GM10266 (cell line): Measurements from ENCODE around the gene SLIT3.

Experiments used
- DNase-seq: peaks from one replicate; pipeline ENCODE4 v3.0.0; 2012; ENCODE audit errors: extremely low spot score
- TF ChIP-seq, protein P1 (sequence below): IDR thresholded peaks from 2 replicates; pipeline ENCODE4 v1.5.1; 2012; ENCODE audit warnings: mild to moderate bottlenecking, low read depth; ENCODE audit not compliant: control insufficient read depth, insufficient read depth; ENCODE audit errors: missing control alignments

SLIT3 gene

DNA sequence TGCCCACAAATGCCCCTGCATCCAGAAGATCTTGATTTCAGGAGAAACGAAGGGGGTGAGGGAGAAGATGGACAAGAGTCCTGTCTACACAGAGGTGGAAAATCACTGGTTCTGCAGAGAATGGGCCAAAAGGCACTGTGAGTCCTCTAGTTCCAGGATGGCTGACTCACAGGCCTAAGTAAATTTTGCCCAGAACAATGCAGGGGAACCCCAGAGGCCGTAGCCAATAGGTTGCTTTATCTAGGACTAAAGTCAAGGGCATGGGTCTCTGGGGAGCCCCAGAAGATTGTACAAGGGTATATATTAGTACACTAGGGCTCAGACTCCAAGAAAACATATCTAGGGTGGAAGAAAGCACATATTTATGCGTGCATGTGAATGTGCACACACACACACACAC, 98.0 kb downstream of the SLIT3 start:
- TF ChIP-seq, protein P1, sequence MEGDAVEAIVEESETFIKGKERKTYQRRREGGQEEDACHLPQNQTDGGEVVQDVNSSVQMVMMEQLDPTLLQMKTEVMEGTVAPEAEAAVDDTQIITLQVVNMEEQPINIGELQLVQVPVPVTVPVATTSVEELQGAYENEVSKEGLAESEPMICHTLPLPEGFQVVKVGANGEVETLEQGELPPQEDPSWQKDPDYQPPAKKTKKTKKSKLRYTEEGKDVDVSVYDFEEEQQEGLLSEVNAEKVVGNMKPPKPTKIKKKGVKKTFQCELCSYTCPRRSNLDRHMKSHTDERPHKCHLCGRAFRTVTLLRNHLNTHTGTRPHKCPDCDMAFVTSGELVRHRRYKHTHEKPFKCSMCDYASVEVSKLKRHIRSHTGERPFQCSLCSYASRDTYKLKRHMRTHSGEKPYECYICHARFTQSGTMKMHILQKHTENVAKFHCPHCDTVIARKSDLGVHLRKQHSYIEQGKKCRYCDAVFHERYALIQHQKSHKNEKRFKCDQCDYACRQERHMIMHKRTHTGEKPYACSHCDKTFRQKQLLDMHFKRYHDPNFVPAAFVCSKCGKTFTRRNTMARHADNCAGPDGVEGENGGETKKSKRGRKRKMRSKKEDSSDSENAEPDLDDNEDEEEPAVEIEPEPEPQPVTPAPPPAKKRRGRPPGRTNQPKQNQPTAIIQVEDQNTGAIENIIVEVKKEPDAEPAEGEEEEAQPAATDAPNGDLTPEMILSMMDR, result no peak

DNA sequence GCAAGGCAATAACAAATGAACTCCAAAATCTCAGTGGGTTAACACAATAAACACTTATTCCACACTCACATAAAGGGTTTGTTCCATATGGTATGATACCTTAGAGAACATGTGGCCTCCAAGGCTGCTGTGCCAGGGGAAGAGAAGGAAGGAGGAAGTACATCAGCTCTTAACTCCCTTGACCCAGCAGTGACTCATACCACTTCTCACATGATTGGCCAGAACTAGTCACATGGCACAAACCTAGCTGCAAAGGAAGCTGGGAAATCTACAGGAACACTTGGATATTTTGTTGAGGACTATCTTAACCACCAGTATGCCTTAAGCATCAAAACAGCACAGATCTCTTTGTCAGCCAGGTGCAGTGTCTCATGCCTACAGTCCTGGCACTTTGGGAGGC, 99.3 kb downstream of the SLIT3 start:
- no peak for DNase-seq

More for the DNA sequence above, 98.0 kb downstream of the SLIT3 start:
- no peak for DNase-seq

DNA sequence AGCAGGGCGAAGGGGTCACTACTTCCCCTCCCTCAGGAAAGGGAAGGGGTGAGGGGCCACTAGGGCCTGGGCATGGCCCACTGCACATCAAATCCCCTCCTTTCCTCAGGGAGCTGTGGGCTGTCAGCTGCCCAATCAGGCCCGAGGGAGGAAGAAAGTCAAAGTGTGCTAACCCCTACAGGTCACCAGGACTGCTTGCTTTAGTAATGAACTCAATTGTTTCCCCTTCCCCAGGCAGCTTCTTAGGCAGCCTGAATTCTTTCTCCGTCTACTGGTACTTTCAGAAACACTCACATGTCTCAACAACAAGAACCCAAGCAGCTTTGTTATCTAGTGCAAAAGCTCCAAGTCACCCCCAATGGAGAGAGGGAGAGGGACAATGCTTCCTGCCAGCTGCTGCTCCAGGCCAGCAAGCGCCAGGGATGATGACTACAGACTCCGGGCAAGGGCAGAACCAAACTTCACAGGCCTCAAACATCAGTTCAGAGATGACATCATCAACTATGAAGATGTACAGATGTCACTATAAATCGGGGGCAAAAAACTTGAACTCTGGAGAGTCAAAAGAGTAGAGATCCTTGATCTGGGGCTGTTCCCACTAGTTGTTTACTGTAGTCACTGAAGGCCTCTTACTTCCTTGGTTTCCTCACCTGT, 100.7 kb downstream of the SLIT3 start:
- TF ChIP-seq, protein P1, result no peak
- no peak for DNase-seq

More for the DNA sequence above, 99.3 kb downstream of the SLIT3 start:
- TF ChIP-seq, protein P1, result no peak

DNA sequence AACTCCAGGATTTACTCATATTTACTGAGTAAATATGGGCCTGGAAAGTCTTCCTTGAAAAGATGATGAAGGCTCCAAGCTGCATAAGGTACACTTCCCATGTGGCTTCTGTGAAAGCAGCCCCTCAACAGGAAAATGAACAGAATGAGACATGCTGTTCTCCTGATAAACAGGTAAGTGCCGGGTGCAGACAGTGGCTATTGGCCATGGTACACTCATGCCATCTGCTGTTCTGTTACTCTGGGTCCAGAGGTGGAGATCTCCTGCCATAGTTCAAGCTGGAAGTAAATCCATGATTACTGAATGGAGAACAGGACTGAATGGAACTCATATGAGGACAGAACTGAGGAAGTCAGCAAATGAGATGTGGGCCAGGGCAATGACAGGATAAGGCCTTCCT, 103.6 kb downstream of the SLIT3 start:
- TF ChIP-seq, protein P1, result no peak
- no peak for DNase-seq

DNA sequence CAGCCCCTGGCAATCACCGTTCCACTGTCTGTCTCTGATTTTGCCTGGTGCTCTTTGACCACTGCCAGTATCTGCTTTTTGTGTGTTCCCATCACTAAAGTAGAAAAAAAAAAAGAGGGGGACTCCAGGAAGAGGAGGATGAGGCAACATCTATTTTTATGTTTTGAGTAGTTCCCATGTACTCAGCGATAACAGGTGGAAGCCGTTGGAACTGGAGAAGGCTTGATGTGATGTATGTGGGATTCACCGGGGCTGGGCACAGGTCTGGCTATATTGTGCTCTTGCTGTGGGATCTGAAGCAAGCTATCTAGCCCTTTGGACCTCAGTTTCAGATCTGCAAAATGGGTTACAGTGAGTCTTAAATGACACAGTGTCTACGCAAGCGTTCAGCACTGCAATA, 104.9 kb downstream of the SLIT3 start:
- DNase-seq, result no peak
- TF ChIP-seq, protein P1, result no peak

DNA sequence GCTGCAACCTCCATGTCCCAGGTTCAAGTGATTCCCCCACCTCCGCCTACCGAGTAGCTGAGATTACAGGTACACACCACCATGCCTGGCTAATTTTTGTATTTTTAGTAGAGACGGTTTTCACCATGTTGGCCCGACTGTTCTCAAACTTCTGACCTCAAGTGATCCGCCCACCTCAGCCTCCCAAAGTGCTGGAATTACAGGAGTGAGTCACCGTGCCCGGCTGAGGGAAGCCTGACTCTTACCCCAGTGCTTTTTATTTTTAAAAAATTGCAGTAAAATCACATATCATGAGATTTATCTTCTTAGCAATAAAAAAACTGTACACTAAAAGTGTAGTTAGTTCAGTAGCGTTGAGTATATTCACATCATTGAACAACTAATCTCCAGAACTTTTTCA, 105.3 kb downstream of the SLIT3 start:
- DNase-seq, result no peak
- TF ChIP-seq, protein P1, result no peak

DNA sequence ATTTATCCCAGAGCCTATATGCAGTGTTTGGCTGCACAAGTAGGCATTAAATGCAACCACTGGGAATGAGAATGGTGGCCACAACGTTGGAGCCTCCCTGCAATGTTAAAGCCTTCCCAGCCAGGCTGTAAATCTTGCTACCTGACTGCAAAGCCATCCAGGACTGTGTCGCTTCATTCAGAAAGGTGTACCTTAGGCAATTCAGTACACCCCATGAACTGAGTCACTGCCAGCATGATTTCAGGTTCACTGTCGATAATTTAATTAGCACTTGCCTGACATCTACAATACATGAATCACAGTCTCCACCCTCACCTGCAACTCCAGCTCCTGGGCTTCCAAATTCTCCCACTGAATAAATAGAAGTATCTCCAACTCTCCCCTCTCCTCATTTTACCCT, 108.4 kb downstream of the SLIT3 start:
- TF ChIP-seq, protein P1, result no peak
- DNase-seq, result no peak
